HG02763 (cell line): ENCODE data around the gene RNF157.

Source experiments
- ATAC-seq: cut with Tn5 transposase; IDR thresholded peaks from one replicate; pipeline ENCODE4 v1.9.1; 2021; ENCODE audit warnings: mild to moderate bottlenecking, moderate library complexity; ENCODE audit not compliant: unreplicated experiment

The RNF157 gene

DNA sequence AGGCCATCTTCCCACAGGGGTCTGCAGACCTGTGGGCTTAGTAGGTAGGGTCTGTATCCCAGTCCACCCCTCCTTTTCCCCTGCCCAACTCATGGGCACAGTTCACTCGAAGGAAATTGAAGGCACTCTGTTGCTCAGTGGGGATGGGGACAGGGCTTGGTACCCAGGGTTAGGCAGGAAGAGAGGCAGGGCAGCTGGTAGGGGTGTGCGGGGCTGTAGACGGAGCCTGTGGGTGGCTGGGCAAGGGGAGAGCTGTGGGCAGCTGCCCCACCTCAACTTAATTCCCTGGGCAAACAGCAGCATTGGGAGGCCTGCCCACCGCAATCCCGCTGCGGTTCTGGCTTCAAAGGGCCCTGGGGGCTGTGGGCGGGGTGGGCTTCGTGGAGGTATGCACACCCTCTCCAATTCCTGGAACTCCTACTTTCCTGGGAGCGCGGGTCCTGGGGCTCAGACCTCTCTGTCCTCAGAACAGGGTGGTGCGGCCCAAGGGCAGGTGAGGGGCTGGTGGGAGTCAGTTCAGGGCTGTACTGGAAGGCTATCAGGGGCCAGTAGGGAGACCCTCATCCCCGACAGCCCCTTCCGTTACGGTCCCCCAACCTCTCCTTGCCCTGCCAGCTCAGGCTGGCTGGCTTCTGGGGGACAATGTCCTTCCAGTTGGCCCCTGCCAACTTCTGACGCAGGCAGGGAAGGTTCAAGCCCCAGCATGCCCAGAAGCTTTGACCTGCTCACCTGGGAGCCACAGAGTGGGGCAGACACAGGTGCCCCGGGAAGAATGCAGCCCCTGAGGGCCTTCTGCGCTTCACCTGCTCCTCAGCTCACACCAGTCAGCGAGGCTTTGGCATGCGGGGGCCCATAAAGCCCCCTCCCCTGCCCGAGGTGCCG lies 108.4 kb downstream of the RNF157 start:
- ATAC-seq: no peak

DNA sequence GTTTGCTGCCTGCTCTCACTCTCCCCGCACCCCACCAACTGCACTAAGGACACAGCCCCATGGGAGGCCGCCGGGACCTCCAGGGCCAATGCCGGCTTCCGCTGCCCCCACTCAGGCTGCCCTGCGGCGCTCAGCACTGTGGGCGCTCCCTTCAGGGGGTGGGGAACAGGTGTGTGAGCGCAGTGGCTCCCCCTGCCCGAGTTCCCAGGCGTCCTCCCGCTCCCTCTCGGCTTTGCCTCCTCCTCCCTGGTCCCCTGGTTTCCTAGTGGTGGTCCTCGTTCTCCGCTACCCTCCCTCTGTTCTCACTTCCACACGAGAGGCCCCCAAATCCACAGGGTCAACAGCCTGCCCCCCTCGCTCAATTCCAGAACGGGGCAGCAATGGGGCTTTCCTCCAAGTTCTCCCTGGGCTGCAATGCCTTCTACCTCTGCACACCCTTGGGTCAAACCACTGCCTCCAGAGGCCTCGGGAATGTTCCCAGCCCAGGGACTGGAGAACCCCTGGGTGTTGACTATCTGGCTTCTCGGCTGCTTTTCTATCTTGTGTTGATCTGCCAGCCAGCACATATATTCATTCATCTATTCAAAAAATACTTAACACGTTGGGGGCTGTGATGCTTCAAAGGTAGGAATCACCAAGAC lies 109.1 kb downstream of the RNF157 start:
- no peak for ATAC-seq

DNA sequence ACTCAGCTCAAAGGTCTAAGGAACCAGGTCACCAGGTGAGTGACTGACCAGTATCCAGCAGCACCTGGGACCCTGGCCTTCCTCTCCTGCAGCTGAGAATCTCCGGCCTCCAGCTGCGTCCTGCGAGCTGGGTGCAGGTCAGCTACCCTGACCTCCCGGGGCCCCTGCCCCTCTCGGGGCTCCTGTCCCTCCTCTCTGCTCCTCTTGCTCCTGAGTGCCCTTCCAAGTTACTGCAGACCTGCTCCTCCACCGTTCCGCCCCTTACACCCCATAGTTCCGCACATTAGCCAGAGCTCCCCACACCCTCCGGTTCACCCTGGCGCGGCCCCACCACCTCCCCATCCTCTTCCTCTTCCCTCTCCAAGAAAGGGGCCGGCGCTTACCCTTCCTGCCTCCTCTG lies 109.8 kb downstream of the RNF157 start:
- ATAC-seq: no peak

DNA sequence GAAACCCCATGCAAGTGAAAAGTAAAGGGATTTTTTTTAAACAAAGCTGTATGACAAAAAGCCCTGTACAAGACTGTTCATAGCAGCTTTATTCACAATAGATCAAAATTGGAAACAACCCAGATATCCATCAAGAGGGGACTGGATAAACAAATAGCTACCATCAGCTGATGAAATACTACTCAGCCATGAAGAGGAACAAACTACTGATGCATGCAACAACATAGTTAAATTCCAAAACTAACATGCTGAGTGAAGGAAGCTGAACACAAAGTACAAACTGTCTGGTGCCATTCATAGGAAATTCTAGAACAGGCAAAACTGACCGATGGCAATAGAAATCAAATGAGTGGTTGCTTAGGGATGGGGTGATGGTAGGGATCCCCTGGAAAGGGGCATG lies 114.4 kb downstream of the RNF157 start:
- no peak for ATAC-seq

DNA sequence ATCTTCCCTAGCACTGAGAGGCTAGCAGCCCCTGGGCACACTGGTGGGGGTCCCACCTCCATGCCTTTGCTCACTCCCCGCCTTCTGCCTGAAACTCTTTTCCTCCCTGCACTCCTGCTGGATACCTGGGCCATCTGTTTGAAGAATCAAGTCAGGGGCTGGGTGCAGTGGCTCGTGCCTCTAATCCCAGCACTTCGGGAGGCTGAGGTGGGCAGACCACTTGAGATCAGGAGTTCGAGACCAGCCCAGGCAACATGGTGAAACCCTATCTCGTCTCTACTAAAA lies 115.0 kb downstream of the RNF157 start:
- no peak for ATAC-seq

DNA sequence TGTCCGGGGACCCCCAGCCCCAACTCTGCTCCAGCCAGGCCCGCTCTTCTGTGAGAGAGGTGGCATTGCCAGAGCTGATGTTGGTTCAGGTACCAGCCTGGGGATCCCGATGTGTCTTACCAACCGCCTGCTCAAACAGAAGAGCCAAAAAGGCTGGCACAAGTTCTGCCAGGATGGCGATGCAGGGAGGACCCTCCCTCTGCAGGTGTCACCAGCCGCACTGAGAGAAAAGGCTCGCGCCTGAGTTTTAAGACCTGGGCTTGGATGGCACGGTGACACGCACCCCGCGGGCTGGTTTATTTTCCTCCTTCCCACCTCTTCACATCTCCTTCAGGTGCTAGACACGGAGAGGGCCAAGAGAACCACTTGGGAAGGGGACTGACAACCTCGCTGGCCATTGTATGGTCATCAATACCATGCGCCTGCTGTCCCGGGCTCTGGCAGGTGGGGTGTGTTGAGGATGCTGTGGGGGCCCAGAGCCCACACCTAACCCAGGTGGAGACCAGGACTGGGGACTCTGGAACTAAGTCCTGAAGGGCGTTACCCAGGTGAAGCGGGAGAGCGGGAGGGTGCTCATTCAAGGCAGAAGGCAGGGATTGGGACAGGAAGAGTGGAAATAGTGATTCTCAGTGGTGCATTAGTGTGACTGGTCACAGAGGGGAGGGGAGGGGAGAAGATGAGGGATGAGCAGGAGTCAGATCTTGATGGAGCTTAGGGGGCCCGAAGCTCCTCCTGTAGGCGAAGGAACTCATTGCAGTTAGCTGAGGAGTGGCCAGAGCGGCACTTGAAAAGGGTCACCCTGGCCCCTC lies 115.5 kb downstream of the RNF157 start:
- ATAC-seq: no peak

DNA sequence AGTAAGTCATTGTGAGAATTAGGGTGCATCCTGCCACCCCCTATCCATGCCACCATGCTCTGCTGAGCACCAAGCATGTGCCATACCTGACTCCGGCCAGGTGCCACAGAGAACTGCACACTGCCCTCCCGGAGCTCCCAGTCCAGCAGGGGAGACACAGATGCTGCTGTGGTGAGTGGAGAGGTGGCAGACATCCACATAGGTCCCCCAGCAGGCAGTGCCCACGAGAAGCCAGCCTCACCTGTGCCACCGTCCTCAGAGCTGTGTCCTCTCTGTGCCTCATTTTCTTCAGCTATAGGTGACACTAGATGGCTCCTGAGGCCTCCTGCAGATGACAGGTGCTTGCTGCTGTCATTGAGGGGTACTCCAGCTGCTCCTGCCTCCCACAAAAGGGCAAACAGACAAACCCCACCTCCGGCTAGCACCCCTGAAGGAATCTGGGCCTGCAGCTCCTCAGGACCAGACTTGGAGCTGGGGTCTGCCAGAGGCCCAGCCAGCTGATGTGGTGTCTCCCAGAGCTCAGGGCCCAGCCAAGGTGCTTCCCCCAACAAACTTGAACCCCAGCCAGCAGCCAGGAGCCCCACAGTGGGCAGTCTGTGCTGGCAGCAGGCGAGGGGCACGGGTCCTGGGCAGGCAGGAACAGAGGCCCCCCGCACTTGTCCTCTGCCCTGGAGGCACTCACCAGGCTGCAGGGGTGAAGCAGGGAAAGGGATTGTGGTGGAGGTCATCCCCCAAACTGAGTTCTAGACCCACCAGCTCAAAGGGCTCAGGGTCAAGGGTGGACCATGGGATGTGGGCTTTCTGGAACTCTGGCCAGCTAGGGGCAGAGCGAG lies 116.3 kb downstream of the RNF157 start:
- ATAC-seq: no peak

DNA sequence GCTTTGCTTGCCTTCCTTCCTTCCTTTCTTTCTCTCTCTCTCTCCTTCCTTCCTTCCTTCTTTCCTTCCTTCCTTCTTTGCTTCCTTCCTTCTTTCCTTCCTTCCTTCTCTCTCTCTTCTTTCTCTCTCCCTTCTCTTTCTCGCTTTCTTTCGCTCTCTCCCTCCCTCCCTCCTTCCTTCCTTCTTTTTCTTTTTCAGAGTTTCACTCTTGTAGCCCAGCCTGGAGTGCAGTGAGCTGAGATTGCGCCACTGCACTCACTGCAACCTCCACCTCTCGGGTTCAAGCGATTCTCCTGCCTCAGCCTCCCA lies 117.1 kb downstream of the RNF157 start:
- no peak for ATAC-seq

DNA sequence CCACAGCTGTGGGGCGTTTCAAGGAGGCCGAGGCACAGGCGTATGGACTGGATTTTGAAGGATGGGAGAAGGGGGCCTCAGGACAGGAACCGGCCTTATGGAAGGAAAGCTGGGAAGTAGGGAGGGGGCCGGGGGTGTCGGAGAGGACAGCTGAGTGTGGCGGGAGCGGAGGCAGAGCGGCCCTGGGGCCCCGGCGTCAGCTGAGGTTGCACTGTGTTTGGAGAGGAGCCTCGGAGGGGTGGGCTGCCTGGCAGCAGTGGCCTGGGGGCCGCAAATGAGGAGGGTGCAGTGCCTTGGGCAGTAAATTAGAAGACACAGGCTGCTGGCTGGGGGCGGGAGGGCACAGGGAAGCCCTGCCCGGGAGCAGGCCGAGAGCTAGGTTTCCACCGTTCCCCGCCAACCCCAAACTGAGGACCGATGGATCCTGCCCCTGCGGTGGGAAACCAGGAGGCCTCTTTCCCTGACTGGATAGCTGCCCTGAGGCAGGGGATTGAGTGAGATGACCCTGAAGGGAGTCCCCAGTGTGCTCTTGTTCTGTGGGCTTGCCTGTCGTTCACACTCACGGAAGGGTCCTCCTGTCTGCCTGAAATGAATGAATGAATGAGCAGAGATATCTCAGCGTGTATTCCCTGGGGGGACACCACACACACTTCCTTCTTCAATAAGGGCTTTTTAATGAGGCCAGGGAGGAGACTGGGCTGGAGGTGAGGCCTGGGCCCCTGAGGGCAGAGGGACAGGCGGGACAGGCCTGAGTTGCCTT lies 117.7 kb downstream of the RNF157 start:
- ATAC-seq: no peak

DNA sequence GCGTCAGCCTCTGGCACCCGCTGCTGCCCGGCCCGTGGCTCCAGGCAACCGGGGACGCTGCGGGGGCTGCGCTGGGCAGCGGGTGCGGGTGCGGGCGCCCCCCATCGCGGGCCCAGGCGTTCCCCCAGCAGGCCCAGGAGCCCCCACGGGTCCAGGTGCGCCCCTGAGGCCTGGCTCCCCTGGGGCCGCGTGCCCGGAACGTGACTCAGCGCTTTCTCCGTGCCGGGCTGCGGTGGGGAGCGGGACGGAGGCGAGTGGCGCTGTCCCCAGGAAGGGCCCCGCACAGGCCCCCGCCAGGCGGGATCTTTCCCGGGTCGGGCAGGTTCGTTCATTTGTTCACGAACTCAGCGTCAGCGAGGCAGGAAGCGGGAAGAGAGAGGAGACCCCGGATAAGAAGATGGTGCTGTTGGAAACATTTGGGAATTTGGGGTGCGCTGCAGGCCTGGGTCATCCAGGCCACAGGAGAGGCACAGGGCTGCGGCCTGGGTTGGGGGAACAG lies 118.3 kb downstream of the RNF157 start:
- ATAC-seq: no peak

DNA sequence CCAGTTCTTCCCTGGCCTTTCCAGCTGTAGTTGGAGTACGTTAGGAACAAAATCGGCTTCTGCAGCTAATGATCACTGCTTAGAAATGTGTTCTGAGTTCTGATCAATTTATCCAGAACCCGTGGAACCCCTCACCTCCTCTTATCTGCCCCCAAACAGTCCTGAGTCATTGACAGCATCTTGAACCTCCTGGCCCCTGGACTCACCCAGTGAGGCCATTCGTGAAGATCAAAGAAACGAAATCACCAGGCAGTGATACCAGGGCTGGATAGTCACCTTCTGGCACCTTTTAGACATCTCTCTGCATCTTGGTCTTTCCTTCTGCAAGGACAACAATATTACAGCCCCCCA lies 119.7 kb downstream of the RNF157 start:
- no peak for ATAC-seq

DNA sequence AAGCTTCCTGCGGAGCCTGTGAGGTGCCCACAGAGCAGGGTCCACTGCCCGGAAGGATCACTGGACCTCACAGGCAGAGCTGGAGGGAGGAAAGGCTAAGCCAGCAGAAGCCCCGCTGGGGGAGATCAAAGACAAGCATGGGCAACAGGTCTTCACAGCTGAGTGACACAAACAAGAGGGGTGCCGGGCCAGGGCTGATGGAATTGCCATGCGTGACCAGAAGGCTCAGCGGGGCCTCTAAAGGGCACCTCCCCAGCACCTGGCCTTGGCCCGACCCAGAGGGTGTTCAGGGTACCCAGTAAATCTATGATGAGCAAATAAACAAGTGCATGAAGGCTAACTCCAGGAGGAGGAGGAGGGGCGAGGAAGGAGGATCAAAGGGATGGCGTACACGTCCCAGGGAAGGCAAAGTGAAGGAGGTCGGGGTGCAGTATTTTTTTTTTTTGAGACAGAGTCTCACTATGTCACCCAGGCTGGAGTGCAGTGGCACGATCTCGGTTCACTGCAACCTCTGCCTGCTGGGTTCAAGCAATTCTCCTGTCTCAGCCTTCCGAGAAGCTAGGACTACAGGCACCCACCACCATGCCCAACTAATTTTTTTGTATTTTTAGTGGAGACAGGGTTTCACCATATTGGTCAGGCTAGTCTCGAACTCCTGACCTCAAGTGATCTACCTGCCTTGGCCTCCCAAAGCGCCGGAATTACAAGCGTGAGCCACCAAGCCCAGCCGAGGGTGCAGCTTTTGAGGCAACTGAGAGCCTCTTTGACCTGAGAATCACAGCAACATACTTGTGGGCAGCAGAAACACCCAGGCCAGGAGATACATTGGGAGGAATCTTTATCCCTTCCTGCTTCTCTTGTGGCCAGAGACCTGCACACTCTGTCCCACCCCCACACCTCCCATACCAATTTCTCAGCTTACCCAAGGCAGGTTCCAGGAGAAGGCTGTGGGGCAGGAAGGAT lies 120.6 kb downstream of the RNF157 start:
- ATAC-seq: no peak

DNA sequence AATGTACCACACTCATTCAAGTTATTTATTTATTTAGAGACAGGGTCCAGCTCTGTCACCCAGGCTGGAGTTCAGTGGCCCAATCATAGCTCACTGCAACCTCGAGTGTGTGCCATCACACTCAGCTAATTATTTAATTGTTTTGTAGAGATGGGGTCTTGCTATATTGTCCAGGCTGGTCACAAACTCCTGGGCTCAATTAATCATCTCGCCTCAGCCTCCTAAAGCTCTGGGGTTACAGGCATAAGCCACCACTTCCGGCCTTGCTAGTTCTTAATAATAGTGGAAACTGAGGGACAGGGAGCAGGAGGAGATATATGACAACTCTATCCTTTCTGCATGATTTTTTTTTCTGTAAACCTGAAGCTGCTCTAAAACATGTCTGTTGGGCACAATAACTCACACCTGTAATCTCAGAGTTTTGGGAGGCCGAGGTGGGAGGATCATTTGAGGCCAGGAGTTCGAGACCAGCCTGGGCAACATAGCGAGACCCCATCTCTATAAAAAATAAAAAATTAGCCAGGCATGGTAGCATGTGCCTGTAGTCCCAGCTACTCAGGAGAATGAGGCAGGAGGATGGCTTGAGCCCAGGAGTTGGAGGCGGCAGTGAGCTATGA lies 125.0 kb downstream of the RNF157 start:
- no peak for ATAC-seq

DNA sequence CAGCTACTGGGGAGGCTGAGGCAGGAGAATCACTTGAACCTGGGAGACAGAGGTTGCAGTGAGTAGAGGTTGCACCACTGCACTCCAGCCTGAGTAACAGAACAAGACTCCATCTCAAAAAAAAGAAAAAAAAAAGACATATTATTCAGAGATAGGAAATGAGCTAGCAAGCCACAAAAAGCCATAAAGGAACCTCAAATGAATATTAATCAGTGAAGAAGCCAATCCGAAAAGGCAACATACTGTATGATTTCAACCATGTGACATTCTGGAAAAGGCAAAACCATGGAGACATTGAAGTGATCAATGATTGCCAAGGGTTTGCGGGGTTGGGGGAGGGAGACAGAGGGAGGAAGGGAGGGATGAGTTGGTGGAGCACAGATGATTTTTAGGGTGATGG lies 128.3 kb downstream of the RNF157 start:
- ATAC-seq: no peak

DNA sequence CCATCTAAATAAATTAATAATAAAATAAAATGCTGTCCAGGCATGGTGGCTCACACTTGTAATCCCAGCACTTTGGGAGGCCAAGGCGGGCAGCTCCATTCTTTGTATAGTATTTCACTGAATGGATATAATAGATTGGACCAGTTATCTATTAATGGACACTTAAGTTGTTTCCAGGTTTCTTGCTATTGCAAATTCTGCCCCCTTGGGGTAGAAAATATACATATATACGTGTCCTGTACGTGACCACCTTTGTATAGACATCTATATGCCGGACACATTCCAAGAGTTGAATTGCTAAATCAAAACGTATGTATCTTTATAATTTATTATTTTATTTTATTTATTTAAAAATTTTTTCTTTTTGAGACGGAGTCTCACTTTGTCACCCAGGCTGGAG lies 132.8 kb downstream of the RNF157 start:
- no peak for ATAC-seq

DNA sequence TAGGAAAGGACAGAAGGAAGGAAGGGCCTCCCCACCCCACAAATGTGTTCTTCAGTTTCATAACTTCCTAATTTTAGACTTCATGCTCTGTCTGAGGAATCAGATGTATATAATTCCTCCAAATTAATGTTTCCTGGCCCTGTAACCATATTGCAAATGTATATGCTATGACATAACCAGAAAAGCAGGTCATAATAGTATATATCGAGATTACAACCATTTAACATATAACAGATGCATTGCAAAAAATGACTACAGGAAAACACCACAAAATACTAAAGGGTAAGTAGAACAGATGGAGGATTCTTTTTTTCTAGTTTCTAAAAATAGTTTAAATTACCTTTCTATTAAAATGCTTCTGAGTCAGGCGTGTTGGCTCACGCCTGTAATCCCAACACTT lies 133.6 kb downstream of the RNF157 start:
- no peak for ATAC-seq

DNA sequence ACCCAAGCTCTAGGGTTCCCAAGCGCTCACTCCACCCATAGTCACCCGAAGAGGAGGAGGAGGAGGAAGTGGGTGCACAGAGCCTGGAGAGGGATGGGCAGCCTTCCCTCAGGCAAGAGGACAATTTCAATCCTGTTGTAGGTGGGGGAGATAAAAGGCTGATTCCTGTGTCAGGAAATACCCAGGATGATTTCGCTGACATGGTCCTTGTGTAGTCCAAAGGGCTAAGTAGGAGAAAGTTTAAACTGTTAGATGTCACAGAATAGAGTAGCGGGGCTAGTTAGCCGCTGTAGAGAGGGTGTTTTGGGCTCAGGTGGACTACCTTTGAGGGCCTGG lies 135.4 kb downstream of the RNF157 start:
- no peak for ATAC-seq

DNA sequence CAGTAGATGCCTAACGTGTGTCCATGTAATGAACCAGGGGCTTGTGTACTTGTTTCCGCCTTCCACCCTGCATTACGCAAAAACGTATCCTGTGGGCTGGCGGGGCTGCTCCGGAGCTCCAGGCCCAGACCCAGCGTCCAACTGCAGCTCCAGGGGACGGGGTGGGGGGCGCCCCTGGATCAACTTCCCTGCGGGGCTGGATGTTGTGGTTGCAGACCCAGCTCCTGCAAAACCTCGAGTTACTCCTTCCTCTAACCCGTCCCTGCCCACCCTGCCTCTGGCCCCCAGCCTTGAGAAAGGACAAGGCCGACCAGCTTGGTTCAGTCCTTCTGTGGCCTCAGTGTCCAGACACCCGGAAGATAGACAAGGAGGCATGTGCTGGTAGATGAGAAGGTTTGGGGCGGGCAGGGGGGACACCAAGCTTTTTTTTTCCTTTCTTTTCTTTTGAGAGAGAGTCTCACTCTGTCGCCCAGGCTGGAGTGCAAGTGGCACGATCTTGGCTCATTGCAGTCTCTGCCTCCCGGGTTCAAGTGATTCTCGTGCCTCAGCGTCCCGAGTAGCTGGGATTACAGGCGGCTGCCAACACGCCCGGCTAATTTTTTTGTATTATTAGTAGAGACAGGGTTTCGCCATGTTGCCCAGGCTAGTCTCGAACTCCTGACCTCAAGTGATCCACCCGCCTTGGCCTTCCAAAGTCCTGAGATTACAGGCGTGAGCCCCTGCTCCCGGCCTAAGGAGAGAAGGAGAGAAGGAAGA lies 136.0 kb downstream of the RNF157 start:
- ATAC-seq: no peak
